HL-60 (cell line): ENCODE measurements around the gene GSTCD.

ENCODE experiments used
- CTCF ChIP-seq: IDR thresholded peaks from one replicate; pipeline ENCODE4 v1.5.1; 2011; ENCODE audit warnings: low read length, control low read depth, inconsistent platforms; ENCODE audit not compliant: insufficient read depth
- GABPA ChIP-seq: IDR thresholded peaks from 2 replicates; pipeline ENCODE4 v1.6.1; 2012; ENCODE audit warnings: low read depth
- POLR2AphosphoS5 ChIP-seq: IDR thresholded peaks from 2 replicates; pipeline ENCODE4 v1.6.1; 2012; ENCODE audit warnings: low read depth
- REST ChIP-seq: IDR thresholded peaks from 2 replicates; pipeline ENCODE4 v1.6.1; 2012; ENCODE audit warnings: low read depth; ENCODE audit not compliant: insufficient replicate concordance
- SPI1 ChIP-seq: IDR thresholded peaks from 2 replicates; pipeline ENCODE4 v1.6.1; 2012; ENCODE audit warnings: low read depth, mild to moderate bottlenecking, borderline replicate concordance

GRCh38 chr4:105828074-105828473, 119.5 kb downstream of the GSTCD start:
- TF ChIP-seq CTCF (no peak), POLR2AphosphoS5 (no peak), REST (no peak), GABPA (no peak), SPI1 (no peak)
